Measurements from ENCODE around the gene NPAS3.

Gene NPAS3

GRCh38 chr14:33413381-33413780 is 474.7 kb downstream of the NPAS3 start:
- TF ChIP-seq ZFX (IDR thresholded peaks at IDR 0.05; ENCODE audit: borderline replicate concordance), result no peak
- TF ChIP-seq CTCF (IDR thresholded peaks at IDR 0.05), result no peak
- no peak overlapping the region for H3K27ac ChIP-seq

GRCh38 chr14:33414041-33414440 is 475.4 kb downstream of the NPAS3 start:
- TF ChIP-seq ZFX (IDR thresholded peaks at IDR 0.05; ENCODE audit: borderline replicate concordance) (no peak), CTCF (IDR thresholded peaks at IDR 0.05) (no peak)
- no peak overlapping the region for H3K27ac ChIP-seq

- no peak overlapping the region for H3K27ac ChIP-seq
- TF ChIP-seq ZFX (IDR thresholded peaks at IDR 0.05; ENCODE audit: borderline replicate concordance) (no peak), CTCF (IDR thresholded peaks at IDR 0.05) (no peak)
Observed at GRCh38 chr14:33420051-33420627, 481.5 kb downstream of the NPAS3 start.

- no peak overlapping the region for H3K27ac ChIP-seq
- TF ChIP-seq CTCF (IDR thresholded peaks at IDR 0.05), result no peak
- no peak for TF ChIP-seq ZFX (IDR thresholded peaks at IDR 0.05; ENCODE audit: borderline replicate concordance)
Observed at GRCh38 chr14:33430414-33431035, 491.8 kb downstream of the NPAS3 start.

GRCh38 chr14:33432407-33433023 is 493.8 kb downstream of the NPAS3 start:
- TF ChIP-seq CTCF (IDR thresholded peaks at IDR 0.05) (peak; percentile 78), ZFX (IDR thresholded peaks at IDR 0.05; ENCODE audit: borderline replicate concordance) (no peak)

GRCh38 chr14:33433396-33433795 is 494.7 kb downstream of the NPAS3 start:
- H3K27ac ChIP-seq, result no peak overlapping the region
- TF ChIP-seq CTCF (IDR thresholded peaks at IDR 0.05) (no peak), ZFX (IDR thresholded peaks at IDR 0.05; ENCODE audit: borderline replicate concordance) (no peak)

More at GRCh38 chr14:33432407-33433023, 493.8 kb downstream of the NPAS3 start:
- H3K27ac ChIP-seq, result no peak overlapping the region

All from 22Rv1 (cell line).